NCI-H526 (cell line): ENCODE data around the gene P4HTM.
A peak's percentile ranks its signal among the peaks of the same experiment; 100 is the strongest.

Experiments
- DNase-seq, 2 experiments: peaks; one replicate each; lab custom pipeline; 2025; lab: John Stamatoyannopoulos, UW

Gene P4HTM

DNA sequence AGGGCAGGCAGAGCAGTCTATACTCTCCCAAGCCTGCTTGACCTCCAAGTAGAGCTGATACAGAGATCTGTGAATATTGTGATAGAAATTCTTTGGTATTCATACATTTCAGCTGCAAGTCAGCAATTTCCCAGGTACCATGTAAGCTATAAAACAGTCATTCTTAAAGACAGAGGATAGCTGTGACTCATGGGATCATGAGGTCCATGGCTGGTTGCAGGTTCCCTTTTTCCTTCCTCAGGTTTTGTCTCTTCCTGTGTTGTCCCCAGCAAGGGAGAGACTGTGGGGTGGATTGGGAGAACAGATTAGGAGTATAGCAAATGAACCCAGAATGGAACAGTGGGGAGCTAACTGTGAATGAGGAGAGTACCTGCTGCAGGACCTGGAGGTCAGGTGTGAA lies 5.4 kb upstream of the P4HTM start:
- no peak for DNase-seq

DNA sequence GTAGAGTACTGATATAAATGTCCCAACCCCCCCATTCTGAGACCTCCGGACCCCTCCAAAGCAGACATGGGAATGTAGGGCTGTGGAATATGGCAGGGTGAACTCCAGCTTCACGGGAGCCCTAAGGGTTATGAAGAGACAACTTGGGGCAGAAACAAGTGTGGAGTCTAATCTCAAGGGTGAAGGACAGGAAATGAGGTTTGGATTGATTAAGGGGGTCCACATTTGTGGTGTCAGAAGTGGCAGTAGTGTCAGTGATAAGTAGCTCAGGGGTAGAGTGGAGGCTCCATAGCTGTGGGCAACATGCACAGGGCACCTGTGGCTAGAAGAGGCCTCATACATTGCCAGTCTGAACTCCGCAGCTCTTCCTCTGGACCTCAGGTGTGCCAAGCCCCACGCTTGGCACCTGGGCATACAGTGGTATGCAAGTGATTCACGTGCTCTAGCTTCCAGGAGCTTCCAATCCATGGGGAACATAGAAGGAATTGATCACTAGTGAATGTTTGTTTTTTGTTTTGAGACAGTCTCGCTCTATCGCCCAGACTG lies 4.1 kb upstream of the P4HTM start:
- no peak for DNase-seq

DNA sequence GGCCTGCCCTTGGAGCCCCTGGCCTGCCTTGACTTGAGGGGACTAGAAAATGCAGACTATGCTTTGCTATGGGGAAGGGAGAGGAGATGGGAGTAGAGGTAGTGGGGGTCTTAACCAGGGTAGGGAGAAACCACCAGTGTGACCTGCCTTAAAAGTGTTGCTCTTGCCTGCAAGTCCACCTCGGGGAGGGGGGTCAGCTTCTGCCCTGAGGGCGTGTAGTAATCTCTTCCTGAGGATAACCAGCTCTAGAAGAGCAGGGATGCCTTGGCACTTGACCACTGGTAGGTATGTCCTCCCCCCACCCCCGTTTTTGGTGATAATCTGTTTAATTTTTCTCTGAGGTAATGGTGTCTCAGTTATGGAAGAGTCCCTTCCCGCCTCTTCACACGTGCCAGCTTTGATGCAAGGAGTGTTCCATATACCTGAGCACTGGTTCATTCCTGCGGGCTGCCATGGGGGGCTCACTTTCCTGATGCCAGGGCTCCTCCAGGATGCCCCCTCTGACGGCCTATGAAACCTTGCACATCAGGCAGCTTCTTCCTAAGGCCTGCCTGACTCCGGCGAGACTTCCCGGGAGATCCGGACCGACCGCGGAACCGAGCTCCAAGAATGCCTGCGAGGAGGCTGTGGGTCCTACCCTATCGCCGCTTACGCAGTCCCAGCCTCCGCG lies 780 bp upstream of the P4HTM start:
- DNase-seq: peak; percentile 42 to 44

DNA sequence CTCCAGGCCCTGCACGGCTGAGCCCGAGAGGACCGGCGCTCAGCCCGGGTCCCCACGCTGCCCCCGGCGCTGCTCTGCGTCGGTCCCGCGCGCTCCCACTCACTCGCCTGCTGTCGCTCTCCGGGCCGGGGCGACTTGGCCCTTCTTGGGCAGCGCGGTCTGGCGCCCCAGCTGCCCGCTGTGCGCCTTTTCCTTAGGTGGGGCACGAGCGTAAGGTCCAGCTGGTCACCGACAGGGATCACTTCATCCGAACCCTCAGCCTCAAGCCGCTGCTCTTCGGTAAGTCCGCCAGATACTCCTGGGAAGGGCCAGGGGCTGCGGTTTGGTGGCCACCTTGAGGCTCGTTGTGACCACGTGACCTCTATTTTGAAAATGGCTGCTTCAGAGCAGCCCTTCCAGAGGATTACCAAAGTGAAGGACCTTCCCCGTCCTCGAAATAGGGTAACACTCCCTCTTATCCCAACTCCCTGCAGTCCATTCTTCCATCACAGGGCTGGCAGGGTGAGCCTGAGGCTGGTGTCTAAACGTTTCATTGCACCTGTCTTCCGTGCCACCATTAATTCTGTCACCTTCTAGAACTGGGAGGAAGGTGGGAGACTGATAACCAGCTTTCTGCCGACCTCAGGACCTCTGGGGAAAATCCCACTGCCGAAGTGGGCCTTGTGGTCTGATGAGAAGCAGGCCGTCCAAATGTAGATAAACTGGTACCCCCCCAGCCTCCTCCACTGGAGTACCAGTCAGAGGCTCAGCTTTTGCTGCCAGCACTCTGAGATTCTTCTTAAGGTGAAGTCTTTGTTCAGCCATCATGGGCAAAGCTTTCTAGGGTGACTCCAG lies 812 bp downstream of the P4HTM start:
- peak; percentile 36 to 78 for DNase-seq

DNA sequence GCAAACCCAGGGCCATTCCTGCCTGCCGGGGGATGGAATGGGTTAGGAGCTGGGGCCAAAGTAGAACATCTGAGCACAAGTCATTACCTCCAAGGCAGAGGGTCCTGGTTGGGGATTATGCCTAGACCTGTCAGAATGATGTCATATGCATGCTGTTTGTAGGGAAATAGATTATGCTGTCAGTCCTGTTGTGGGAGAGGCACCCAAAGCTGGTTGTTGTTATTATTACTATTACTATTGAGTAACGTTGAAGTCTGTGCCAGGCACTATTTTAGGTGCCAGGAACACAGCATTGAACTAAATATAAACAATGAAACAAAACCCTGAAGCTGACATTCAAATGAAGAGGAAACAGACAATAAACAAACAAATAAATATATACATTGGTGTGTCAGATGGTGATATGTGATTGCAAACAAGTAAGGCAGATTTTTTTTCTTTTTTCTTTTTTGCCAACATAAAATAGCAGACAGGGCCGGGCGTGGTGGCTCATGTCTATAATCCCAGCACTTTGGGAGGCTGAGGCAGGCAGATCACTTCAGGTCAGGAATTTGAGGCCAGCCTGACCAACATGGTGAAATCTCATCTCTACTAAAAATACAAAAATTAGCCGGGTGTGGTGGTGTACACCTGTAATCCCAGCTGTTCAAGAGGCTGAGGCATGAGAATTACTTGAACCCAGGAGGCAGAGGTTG lies 2.0 kb downstream of the P4HTM start:
- no peak for DNase-seq

DNA sequence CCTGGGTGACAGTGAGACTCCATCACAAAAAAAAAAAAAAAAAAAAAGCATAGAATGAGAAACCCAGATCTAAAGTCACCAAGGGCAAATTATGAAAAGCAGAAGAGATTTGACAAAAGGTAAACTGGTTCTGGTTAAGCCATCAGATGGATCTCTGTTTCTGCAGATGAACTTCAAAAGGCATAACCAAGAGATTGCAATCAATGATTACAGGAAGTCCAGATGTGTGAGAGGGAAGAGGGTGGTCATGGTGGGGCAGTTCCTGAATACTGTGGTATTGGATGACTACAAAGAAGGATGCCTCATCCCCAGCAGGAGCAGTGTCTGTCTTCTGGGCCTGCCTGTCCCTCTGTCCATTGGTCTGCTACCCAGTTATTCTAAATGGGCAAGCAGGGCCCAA lies 3.8 kb downstream of the P4HTM start:
- no peak for DNase-seq

DNA sequence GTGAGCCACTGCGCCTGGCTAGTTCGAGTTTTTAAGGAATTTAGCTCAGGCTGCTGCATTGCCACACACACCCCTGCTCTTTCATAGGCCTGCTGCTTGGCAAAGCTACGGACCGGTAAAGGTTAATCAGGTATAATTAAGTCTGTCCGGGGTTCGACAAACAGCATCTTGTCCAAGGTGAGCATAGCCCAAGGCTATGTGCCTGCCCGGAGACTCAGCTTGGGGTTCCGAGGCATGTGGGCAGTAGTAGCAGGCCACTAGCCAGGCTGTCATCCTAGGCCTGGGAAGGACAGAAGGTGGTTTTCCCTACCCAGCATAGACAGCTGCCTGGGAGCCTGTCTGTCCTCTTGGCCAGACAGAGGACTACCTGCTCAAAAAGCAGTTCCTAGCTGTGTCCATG lies 6.6 kb downstream of the P4HTM start:
- DNase-seq: no peak

DNA sequence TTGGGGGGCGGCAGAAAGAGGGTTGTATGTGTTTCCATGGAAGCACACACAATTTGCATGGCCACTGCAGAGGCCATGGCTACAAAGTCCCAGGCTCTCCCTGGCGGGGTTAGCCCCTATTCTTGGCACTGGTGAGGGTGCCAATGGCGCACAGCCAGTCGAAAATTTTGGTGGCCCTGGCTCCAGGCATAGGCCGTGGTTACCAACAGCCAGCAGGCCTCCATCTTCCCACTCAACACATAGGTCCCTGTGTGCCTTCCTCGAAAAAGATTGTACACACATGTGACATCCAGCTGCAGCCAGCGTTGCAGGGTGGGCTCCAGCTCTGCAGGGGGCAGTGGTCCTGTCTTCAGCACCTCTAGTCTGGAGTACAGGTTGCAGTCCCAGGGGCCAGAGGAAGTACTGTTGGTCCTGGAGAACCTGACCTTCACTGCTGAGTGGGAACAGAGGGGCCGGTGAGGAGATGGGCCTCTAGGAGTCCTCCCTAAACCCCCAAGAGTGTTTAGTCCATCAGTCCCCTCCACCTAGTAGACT lies 7.1 kb downstream of the P4HTM start:
- peak in 1 of 2 experiments; percentile 34 for DNase-seq

DNA sequence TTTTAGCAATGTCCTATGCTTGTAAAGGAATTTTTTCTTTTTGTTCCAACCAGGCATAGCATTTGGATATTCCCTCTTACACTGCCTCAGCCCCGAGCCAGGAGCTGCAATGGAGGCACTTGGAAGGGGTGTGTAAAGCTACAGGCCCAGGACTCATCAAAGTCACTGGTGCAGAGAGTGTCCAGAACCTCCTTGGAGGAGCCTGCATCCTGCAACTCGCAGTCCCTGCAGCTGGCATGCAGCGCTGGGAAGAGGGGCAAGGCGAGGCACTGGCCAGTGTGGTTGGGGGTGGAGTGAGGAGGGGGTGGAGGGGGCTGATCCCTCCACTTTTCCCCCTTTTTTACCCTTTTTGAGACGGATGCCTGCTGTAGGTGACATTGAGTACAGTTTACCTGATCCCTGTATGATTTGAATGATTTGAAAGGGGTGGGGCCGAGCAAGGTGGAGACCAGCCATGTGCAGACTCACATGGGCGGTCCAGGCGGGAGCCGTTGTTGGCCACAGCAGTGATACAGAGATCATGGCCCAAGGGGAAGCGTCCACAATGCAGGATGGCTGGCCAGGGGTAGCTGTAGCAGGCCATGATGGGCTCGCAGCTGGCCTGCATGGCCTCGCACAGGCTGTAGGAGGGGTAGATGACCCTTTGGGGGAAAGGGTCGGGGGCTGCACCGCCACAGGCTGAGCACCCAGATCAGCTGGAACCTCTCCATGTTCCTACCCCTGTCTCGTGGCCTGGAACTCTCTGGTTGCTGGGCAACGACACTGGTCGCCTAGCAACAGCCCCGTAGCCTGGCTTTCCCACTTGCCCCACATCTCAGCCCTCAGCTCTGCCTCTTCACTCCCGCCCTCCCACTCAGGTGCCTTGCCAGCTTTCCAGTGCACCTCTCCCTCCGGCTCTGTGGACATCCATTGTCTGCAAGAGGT lies 7.9 kb downstream of the P4HTM start:
- DNase-seq: peak; percentile 62 to 74

DNA sequence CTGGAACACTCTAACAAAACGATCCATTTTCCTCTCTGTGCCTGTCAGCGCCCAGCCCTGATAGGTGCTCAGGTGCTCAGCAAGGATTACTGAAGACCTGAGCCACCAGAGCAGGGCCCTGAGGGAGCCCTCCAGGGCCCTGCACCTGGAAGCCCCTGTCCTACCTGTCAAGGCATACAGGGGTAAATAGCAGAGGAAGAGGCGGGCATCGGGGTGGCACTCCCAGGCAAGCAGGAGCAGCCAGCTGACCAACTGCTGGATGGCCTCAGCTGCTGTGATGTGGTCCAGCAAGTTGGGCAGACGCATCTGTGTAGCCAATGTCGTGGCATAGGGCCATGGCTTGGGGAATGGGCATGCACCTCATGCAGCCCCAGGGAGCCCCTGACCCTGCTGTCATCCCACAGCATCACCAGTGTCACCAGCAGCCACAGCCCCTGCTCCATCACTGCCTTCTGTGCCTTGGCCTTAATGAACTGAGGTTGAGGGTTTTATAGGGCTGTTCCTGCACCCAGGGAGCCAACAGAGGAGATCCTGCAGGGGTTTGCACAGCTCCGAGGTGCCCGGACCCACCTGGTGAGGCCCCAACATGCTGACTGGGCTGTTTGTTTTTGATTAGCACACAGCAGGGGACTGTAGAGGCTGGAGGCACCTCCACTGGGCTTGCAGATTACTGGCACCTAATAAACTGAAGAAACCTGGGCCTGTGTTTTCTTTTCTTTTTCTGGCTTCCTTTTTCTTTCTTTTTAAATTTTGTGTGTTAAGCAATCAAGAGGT lies 9.2 kb downstream of the P4HTM start:
- no peak for DNase-seq

DNA sequence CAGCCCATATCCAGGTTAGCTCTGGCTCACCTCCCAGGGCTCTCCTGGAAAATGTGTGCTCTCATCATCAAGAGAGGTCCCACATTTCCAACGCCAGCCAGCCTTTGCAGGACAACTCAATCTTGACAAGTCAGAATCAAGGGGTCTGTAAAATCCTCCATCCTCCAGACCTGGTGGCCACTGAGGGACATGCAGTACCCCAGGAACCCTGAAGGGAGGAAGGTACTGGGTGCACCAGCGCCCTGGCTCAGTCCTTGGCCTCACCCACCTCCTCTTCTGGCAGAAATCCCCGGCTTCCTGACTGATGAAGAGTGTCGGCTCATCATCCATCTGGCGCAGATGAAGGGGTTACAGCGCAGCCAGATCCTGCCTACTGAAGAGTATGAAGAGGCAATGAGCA lies 11.1 kb downstream of the P4HTM start:
- no peak for DNase-seq

DNA sequence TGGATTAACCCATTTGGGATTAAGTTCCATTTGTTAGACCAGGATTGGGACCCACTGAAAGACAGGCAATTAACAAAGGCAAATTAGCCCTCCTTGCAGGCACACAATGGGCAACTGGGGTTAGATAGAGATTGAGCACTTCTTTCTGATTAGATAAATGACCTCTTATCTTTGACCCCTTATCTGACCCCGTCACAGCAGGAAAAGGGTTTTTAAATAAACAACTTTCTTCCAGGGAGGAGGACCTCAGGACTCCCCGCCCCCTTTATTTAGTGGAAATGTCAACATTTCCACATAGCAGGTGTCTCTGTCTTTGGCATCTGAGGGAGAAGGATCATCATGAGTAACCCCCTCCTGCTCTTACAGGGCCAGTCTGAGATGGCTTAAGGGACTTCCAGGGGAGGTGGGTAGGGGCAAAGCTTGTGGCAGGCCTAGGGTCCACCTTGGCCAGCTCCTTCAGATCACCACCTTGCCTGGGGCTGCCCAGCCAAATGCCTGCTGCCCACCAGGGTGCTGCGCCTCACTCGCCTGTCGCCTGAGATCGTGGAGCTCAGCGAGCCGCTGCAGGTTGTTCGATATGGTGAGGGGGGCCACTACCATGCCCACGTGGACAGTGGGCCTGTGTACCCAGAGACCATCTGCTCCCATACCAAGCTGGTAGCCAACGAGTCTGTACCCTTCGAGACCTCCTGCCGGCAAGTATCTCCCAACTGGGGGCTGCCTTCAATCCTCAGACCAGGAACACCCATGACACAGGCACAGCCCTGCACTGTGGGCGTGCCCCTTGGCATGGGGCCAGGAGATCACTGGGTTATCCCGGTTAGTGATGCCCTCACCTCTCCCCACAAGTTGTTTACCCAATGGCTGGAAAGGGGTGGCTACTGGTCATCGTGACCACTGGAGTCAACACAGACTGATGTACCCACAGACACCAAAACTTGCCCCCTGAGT lies 14.6 kb downstream of the P4HTM start:
- DNase-seq: no peak

DNA sequence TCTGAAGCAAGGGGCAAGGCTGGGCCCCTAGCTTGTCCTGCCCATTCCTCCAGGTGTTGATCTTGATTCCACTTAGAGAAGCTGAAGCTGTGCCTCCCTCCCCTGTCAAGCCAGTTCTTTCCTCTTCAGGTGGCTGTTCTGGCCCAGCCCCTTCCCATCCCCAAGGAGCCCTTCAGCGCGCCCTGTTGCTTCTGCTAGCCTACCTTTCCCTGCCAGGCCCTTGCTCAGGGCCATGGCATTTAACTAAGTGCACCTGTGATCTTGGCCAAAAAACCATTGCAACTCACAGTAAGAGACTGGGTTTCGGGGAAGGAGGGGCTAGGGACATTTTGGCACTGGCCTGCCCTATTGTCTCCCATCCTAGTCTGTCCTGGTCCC lies 15.3 kb downstream of the P4HTM start:
- DNase-seq: no peak

DNA sequence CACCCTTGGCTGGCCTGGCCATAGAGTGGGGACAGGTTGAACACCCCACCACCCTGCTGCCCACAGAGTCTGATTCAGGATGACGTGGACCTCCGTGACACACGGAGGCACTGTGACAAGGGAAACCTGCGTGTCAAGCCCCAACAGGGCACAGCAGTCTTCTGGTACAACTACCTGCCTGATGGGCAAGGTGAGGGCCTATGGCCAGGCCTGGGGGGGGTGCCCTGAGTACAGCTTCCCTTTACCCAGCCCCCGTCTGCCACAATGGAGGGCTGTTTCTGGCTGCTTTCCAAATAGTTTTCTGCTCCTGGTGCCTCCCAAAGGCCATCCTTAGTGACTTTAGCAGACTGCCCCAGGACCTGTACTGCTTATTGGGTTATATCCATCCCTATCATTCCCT lies 16.0 kb downstream of the P4HTM start:
- DNase-seq: no peak

DNA sequence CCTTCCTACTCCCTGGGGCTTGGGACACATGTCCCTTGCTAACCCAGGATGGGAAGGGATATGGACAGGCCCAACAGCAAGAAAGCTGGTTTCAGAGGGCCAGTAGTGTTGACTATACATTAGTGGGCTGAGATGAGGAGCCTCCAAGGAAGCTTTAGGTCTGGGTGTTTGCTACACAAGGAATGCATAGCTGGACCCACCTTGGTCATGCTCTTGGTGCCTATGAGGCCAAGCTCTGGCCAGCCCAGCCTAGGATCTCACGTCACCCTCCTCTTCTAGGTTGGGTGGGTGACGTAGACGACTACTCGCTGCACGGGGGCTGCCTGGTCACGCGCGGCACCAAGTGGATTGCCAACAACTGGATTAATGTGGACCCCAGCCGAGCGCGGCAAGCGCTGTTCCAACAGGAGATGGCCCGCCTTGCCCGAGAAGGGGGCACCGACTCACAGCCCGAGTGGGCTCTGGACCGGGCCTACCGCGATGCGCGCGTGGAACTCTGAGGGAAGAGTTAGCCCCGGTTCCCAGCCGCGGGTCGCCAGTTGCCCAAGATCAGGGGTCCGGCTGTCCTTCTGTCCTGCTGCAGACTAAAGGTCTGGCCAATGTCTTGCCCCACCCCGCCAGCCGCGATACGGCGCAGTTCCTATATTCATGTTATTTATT lies 16.5 kb downstream of the P4HTM start:
- peak in 1 of 2 experiments; percentile 42 for DNase-seq

DNA sequence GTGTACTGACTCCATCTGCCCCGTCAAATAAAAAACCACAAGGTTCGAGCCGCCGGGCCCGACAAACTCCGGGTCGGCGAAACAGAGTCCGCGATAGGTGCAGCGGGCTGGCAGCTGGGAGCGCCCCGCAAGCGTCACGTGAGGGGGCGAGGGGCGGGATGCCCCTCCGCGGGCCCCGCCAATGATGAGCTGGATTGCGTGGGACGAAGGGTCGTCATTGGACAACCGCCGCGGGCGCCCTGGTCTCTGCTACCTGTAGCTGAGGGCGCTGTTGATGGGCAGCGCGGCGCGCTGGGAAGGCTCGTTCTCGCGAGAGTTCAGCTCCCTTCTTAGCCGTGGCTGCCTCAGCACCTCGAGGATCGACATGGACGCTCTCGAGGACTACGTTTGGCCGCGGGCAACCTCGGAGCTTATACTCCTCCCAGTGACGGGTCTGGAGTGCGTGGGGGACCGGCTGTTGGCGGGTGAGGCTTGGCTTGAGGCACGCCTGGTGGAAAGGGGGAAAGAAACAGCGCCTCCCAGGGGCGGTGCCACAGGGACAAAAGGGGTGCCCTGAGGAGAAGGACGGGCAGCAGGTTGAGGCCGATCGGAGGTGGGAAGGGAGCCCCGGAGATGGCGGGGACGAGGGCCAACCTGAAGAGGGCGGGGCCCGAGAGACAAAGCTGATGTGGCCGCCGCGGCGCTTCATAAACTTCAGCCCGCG lies 17.2 kb downstream of the P4HTM start, which contains the start of gene WDR6:
Gene WDR6 (plus strand): TSS at position 324 of the 703 bp plus-strand sequence. CDS start 41 bp downstream, at position 365.
- peak; percentile 94 to 98 for DNase-seq

DNA sequence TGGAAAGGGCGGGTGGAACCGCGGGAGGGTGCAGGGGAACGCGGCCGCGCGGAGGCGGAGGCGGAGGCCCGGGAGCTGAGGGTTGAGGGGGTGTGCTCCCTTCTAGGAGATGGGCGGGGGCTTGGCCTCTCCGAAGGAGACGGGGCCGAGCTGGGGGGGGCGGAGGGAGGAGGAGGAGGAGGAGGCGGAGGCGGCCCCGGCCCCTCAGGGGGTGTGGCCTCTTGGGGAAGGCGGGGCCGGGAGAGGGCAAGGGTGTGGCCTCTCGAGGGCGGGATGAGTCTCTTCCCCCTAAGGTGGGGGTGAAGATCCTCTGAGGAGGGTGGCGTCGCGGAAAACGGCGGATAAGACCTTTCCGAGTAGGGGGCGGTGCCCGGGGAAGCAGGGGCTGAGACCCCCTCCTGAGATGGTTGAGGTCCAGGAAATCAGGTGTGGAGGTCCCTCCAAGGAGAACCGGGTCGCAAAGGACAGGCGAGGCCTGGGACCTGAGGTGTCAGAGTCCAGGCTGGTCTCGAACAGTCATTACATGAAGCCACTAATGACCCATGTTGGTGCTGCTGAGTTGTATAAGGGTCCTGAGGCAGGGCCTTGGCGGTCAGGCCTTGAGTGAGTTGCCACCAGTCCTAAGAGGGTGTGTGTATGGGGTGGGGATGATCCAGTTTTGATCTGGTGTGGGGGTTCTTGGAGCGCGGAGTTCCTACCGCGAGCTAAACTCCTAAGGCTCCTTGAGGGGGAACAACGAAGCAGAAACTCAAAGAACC lies 17.9 kb downstream of the P4HTM start:
- DNase-seq: peak; percentile 26 to 87
